GM12891 (cell line): ENCODE measurements around the gene ABCB7.
"Not testable (repeated sequence)": the region's sequence is repeated elsewhere in the genome, so short reads cannot be mapped to it uniquely, and the experiment has no call there.

Source experiments
- DNase-seq: peaks from one replicate; pipeline ENCODE4 v3.0.0; 2011; ENCODE audit warnings: low spot score; ENCODE audit not compliant: insufficient read length
- FAIRE-seq: peaks from 2 replicates; lab custom pipeline; 2011; peaks lifted over from hg19 to GRCh38; lab: Jason Lieb, UNC
- PAX5 ChIP-seq: IDR thresholded peaks from 2 replicates; pipeline ENCODE4 v1.6.1; 2011; ENCODE audit warnings: low read length, moderate library complexity, mild to moderate bottlenecking; ENCODE audit not compliant: insufficient read depth, severe bottlenecking
- POLR2A ChIP-seq: IDR thresholded peaks from 2 replicates; pipeline ENCODE4 v1.6.1; 2011; ENCODE audit warnings: low read depth, low read length, control low read depth
- POLR2AphosphoS5 ChIP-seq: IDR thresholded peaks from 2 replicates; pipeline ENCODE4 v1.6.1; 2011; ENCODE audit warnings: low read depth, low read length, control low read depth
- POU2F2 ChIP-seq: IDR thresholded peaks from 2 replicates; pipeline ENCODE4 v1.6.1; 2011; ENCODE audit warnings: low read depth, mild to moderate bottlenecking, control low read depth, low read length, moderate library complexity
- SPI1 ChIP-seq: IDR thresholded peaks from 2 replicates; pipeline ENCODE4 v1.6.1; 2011; ENCODE audit warnings: low read depth, low read length, control low read depth
- TAF1 ChIP-seq: IDR thresholded peaks from 2 replicates; pipeline ENCODE4 v1.6.1; 2011; ENCODE audit warnings: low read depth, low read length, control low read depth

The ABCB7 gene

GRCh38 chrX:75151827-75152592, 4.1 kb downstream of the ABCB7 start:
- no peak for DNase-seq
- FAIRE-seq: no peak
- TF ChIP-seq POU2F2 (no peak), POLR2A (no peak), TAF1 (no peak), POLR2AphosphoS5 (no peak), PAX5 (no peak), SPI1 (no peak)

DNA sequence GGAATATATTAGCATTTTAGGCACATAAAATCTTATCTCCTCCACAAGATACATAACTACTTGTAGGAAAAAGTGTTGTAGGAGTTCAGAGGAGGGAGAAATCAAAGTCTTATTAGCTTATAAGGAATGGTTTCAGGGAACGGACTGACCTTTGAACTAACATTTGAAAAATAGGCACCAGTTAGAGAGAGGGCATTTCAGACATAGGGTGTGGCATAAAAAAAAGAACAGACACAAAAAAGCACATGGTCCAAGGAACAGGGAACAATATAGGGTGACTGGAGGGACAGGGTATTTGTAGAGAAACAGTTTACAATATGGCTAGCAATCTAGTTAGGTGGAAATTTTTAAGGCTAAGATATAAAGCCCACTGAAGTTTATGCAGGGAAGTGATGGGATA, 6.4 kb downstream of the ABCB7 start:
- no peak for TF ChIP-seq POU2F2
- no peak for TF ChIP-seq POLR2A
- DNase-seq (no peak), FAIRE-seq (no peak)

DNA sequence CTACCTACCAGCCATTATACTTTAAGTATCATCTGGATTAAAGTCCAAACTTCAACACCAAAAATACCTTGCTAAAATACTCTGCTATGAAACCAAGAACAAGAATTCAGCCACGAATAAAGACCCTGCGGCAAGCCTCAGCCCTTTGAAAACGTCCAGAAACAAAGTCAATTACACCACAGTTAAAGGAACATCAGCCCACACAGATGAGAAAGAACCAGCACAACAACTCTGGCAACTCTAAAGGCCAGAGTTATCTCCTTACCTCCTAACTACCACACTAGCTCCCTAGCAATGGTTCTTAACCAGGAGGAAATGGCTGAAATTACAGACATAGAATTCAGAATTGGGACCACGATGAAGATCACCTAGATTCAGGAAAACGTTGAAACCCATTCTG, 23.4 kb downstream of the ABCB7 start:
- FAIRE-seq (no peak), DNase-seq (no peak)
- no peak for TF ChIP-seq POLR2A
- TF ChIP-seq PAX5: no peak

GRCh38 chrX:75131973-75132627, 24.0 kb downstream of the ABCB7 start:
- TF ChIP-seq TAF1 (no peak), POLR2AphosphoS5 (no peak), SPI1 (no peak)
- DNase-seq: no peak
- no peak for FAIRE-seq

DNA sequence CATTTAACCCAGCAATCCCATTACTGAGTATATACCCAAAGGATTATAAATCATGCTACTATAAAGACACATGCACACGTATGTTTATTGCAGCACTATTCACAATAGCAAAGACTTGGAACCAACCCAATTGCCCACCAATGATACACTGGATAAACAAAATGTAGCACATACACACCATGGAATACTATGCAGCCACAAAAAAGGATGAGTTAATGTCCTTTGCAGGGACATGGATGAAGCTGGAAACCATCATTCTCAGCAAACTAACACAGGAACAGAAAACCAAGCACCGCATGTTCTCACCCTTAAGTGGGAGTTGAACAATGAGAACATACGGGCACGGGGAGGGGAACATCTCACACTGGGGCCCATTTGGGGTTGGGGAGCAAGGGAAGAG, 27.0 kb downstream of the ABCB7 start:
- FAIRE-seq, DNase-seq: not testable (repeated sequence)

DNA sequence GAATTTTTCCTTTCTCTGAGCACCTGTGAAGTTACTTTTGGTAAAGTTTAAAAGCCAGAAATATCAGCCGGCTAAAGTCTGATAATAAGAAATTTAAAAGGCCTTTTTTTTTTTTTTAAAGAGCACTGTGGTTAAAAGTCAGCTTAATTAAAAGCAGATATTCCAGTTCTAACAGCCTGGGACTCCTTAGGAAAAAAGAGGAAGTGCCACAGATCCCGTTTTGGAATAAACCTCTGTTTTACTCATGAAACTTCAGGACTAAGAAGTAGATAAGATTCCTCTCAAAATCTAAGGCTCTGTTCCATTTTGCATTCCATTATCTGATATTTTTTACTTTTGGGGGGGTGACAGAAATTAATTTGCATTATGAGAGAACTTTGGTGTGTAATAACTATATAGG, 37.8 kb downstream of the ABCB7 start:
- peak; percentile 37; the same call in 1 of the 2 replicates for TF ChIP-seq SPI1
- no peak for TF ChIP-seq POLR2A
- no peak for TF ChIP-seq POU2F2
- no peak for TF ChIP-seq PAX5
- no peak for TF ChIP-seq TAF1
- TF ChIP-seq POLR2AphosphoS5: no peak
- DNase-seq (no peak), FAIRE-seq (no peak)

DNA sequence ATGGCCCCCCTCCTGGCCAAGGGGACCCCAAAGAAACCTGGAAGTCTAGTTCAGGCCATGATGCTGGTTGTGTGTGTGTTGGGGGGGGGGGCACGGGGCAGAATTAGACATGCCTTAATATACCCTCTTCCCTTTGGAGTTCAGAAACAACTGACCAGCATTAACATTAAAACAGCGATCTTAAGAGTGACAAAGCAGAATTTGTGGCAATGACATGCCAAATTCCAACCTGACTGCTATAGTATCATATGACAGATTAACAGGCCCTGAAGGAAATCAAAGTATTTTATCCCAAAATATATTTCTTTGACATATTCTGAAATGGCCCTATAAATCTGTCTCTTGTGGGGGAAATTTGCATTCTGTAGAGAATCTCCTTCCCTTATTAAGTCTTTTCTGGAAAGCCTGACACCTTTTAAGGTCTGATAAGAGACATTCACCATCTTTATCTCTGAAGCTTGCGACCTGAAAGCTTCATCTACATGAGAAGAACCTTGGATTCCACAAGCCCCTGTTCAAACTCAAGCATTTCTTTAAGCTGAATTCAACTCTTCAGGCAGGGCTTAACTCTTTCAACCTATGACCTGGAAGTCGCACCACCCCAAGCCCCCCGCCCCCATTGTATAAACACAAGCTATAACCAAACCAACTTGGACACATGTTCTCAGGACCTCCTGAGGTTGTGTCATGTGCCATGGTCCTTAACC, 40.2 kb downstream of the ABCB7 start:
- TF ChIP-seq TAF1: no peak
- no peak for TF ChIP-seq POLR2A
- TF ChIP-seq SPI1: no peak
- no peak for TF ChIP-seq POLR2AphosphoS5
- TF ChIP-seq POU2F2: no peak
- no peak for TF ChIP-seq PAX5
- DNase-seq (no peak), FAIRE-seq (peak; percentile 60)

DNA sequence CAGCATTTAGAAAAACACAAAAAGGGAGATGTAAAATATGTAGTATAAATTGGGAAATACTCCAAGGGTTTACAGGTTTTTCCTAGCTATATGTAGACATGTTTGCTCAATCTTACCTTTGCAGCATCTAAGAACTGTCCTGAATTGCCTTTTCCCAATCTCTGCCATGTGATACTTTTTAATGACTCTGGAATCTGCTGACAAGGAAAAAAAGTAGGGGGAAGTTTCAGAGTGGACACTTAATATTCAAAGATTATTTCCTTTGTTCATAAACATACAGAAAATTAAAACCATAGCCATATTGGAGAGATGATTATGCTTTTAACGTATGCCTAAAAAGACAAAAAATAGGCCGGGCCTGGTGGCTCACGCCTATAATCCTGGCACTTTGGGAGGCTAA, 41.4 kb downstream of the ABCB7 start:
- TF ChIP-seq POLR2A: no peak
- no peak for TF ChIP-seq POU2F2
- DNase-seq: no peak
- FAIRE-seq: peak; percentile 41

GRCh38 chrX:75113664-75114063, 42.4 kb downstream of the ABCB7 start:
- DNase-seq: no peak
- FAIRE-seq: no peak
- TF ChIP-seq POU2F2 (no peak), POLR2A (no peak), SPI1 (no peak), TAF1 (no peak), PAX5 (no peak), POLR2AphosphoS5 (no peak)

GRCh38 chrX:75107863-75108509, 48.1 kb downstream of the ABCB7 start:
- DNase-seq: no peak
- FAIRE-seq: no peak
- TF ChIP-seq TAF1 (no peak), POLR2A (no peak), PAX5 (no peak), POLR2AphosphoS5 (no peak), POU2F2 (no peak), SPI1 (no peak)
